Dedifferentiated amniotic fluid mesenchymal stem cell (primary cell): ENCODE measurements around the gene WT1.
"Not testable (repeated sequence)": the region's sequence is repeated elsewhere in the genome, so short reads cannot be mapped to it uniquely, and the experiment has no call there.

Source experiments
- DNase-seq: peaks from one replicate; pipeline ENCODE4 v3.0.0-alpha.2; 2016; ENCODE audit errors: extremely low spot score

WT1 gene

DNA sequence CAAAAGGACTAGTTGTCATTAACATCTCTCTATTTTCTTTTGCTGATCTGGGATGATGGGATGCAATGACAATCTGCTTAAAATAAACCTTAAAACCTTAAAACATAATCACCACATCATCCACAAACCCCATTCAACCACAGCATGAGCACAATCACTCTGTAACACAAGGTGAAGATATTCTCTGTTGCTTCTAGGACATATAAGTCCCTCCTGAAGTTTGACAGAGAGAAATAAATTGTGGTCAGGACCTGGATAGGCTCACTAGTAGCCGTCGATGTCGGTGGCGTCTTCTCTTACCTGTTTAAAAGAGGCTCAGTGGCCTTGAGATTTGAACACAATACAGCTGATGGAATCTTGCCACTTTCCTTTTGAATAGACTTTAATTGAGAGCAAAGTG is 47.9 kb downstream of the WT1 start:
- DNase-seq, result no peak

DNA sequence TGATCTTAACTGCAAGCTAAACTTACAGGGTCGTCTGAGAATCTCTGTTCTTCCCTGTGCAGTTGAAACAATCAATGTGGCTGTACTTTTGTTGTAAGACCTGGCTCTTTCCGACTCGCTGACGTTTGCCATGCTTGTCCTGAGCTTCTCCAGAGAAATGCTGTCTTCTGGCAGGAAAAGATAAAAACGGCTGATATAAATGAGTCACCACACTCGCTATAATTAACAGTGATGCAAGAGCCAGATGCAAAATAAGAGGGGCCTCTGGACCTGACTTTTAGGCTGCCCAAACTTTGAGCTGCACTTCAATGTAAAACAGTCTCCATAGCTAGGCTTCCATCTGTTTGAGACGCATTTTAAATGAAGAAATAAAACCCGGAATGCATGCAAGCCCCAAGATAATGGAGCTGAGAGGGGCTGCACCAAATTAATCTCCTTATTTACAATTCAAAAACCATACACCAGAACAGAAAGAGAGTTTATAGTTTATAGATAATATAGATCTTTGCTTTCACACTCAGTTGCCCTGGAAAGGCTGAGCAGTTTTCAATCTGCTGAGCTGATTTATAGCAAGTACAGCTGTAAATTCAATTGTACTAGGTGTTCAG is 48.5 kb downstream of the WT1 start:
- DNase-seq, result no peak

DNA sequence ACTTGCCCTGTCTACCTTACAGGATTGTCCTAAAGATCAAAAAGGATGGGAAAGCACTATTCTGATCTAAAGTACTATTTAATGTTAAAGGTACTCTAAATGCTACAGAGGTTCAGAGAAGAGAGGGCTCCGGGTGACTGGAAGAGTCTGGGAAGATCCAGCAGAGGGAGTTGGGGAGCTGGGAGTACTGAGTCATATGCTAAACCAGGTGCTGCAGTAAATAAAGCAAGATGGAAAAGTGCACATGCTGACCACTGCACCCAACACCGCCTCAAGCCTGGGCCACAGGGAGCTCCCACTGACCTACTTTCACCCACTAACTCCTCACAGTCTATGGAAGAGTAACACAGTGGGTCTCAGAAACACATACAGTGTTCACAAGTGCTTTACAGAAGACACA is 49.3 kb downstream of the WT1 start:
- no peak for DNase-seq

DNA sequence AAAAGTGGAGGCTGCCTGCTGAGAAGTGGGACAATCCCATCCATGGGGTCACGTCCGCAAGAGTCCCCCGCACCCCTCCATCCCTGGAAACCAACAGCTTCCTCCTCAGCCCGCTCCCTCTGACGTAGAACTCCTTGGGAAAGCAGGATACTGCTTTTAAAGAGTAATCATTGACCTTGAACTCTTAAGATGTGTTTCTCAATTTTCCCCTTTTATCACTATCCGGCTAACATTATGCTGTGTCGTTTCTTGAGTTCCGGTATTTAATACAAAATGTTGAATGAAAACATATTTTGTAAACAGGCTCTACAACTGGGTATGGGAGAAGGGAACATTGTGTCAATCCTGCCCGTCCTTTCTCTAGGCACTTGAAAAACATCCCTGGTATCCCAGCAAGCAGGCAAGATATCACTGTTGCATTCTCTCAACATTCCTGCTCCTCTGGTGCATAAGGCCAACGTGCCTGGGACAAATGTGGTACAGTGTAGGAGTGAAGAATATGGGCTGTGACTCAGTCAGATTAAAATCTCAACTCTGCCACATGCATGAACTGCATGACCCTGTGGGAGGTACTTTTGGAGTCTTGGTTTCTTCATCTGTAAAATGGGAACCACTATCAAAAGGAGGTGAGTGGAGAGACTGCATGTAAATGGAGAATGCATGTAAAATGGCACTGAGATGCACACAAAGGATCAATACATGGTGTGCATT is 52.8 kb downstream of the WT1 start:
- no peak for DNase-seq

DNA sequence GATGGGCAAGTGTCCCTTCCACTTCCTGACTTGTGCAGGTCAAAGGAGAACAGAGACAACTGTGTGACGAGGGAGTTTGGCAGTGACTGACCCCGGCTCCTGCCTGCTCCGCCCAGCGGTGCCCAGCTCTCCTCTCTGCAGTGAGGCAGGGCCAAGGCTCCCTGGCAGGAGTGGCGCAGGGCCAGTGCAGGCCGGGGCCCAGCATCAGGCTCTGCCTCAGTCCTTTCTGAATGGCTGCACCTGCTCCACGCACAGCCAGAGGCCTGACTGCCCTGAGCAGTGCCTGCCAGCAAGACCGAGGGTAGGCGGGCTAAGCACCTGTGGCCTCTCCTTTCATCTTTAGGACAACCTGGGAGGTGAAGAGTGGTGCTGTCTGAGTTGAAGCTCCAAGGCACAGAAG is 54.2 kb downstream of the WT1 start:
- DNase-seq, result no peak

DNA sequence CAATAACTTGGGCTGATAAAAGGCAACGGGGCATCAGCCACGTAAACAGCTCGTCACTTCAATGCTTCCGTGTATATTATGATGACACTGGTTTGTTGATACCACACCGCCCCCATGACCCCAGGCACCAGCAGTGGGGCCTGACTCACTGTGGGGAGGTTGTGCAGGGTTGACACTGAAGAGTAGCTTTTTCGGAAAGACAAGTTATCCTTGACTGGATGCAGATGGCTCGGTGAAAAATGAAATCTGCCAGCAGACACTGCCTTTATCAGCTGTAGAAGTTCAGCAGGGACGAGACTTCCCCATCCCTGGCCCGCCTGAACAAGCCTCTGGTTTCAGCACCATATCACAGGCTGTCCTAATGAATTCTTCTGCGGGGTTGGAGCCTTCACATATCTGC is 55.6 kb downstream of the WT1 start:
- no peak for DNase-seq

DNA sequence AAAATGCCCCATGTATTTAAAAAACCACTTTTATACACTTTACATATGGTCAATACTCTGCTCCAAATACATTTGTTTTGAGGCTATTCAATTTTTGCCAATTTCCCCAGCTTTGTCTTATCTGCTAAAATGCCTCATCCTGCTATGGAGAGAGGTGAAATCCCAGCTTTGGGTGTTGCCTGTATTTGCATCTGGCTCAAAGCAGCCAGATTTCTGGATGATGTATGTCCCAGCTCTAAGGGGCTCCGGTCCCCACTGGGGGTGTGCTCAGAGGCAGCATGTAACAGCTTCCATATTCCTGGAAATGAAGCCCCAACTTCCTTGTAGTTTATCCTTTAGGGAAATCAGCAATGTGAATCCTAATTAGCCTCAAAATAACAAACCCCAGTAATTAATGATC is 59.5 kb downstream of the WT1 start:
- DNase-seq, result no peak

DNA sequence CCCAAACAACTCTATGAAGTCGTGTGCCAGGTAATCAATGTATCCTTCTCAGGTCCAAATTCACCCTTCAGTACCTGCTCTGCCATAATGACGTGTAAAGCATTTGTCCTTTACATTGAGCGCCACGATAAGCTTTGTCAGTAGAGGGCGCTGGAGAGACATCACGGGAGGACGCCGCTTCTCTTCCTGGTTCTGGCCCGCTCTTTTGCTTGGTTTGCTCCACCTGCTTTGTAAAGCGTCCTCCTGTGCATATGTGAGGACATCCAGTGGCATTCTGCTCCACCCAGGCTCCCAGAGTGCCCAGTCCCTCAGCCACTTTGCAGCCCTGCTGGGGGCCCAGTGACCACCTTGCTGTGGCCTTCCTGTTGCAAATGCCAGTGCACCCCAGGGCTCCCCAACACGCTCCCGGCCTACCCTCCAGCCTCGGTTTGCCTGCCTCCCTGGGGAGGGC is 61.1 kb downstream of the WT1 start:
- no peak for DNase-seq

DNA sequence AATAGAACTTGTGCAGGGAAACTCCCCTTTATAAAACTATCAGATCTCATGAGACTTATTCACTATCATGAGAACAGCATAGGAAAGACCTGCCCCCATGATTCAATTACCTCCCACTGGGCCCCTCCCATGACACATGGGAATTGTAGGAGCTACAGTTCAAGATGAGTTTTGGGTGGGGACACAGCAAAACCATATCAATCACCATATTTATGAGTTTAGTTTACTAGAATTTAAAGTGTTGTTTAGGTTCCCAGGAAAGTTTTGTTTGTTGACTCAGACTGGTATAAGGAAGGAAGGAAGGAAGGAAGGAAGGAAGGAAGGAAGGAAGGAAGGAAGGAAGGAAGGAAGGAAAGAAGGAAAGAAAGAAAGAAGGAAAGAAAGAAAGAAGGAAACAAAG is 65.4 kb downstream of the WT1 start:
- DNase-seq, result not testable (repeated sequence)

DNA sequence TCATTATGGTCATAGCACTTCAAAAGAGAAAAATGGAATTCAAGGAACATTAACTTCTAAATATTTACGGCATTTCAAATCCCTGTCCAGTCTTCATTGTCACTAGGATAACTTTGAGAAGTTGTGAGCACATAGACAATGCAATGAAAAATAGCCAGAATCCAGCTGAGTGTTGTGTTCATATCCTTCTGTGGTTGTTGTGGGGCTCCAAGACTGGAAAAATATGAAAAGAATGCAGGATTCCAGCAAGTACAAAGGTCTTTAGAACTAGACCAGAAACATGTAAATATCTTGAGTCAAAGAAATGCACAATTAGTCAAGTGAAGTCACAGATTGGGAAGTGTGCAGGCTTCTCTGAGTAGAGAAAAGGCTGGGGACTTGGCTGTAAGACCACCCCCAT is 68.7 kb downstream of the WT1 start:
- DNase-seq, result no peak

DNA sequence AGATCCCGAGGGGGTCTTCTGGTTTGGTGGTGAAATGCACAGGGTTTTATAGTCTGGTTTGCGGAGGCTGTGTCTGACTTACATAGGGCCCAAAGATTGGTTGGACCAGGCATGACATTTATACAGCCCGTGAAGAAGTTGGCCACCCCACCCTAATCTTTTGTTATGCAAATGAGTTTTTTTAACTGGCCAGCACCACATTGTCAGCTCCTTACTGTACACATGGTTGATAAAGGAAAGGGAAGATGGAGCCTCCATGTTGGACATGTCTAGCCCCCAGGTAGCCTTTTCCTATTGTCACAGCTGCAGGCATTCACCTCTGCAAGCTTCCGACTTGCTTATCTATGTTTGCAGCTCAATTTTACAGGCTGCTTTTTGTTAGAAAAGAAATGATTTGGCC is 70.1 kb downstream of the WT1 start:
- DNase-seq, result no peak

DNA sequence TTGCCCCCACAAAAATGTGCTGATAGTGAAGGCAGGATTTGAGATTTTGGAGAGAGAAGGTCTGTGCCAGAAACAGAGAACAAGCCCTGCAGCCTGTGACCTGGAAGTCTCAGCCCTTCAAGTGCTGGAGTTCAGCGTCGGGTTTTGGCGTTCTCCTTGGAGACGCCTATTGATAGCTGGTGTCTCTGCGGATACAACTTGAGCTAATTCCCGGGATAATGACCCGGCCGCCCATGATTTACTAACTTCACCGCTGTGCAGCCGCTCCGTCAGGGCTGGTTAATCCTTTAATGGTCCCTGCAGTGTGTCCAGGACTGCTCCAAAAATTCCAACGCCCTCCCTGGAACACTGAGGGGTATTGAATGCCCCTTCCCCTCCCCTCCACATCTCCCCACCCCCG is 76.6 kb downstream of the WT1 start:
- DNase-seq, result no peak

DNA sequence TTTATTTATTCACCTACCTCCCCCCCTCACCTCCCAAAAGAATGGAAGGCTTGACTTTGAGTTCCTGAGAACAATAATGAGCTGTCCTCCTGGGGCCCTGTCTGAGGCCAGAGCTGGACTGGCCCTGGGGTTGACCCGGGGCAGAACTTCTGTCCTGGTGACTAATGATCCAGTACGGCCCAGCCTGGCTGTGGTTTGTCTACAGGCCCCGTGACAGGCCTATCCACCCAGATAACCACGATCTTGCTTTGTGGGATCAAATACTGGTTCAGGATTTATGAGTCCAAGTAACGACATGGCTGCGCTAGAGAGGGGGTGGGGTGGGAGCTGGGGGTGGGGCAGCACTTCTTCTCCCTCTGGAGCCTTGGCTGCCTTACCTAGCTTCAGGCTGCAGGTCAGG is 81.5 kb downstream of the WT1 start:
- no peak for DNase-seq

DNA sequence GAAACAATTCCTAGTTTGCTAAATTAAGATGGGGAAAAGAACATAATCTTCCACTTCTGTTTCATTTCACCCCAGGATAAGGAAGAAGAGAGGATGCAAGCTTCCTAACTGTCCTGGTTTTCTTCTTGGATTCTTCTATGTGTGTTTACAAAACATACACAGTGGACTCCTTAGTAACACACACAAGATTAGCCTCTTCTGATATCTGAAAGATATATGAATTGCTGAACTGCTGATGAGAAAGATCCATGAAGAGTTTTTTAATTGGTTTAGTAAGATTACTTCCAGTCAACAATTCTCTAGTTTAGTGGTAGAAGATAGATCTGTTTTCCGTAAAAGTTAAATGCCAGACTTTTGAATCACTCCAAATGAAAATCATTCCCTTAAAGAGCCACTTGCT is 86.8 kb downstream of the WT1 start:
- no peak for DNase-seq

DNA sequence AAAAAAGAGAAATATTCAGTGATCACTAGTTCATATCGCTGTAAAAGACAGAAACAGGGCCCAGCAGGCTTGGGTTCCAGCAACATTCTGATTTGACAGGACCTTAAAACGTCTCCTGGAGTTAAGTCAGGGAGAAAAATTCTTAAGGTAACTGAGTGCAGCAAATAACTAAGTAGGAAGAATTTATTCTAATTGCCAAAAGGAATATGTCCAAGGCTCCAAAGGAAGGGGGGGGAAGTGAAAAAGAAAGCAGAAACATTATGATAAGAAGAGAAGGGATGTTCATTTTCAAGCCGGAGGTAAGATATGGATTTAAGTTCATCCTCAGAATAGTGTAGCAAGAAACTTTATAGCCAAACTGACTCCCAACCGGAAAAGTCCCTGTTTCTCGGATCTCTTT is 90.4 kb downstream of the WT1 start:
- no peak for DNase-seq

DNA sequence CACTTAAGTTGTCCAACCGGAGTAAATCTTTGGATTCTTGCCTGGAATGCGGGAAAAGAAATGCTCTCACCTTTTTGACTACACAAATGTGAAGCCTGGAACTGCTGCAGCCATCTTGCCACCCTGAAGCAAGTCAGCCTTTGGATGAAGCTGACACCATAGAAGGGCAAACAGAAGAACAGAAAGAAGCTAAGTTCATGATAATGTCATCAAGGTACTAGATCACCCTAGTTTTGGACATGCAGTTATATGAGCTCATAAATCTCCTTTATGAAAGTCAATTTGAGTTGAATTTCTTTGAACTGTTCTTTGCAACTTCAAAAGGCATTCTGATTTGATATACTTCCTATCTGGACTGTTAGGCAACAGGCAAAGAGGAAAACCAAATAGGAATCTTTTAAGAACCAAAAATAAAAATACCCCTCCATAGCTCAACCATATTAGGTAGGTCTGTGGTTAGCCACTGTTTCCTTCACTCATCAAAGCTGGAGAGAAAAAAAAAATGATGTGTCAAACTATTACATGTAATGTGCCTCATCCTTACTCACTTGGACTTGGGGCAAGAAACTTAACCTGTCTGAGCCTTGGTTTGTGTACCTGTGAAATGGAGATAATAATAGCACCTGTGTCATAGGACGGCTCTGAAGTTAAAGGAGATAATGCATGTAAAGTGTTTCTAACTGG is 91.9 kb downstream of the WT1 start:
- DNase-seq, result no peak

DNA sequence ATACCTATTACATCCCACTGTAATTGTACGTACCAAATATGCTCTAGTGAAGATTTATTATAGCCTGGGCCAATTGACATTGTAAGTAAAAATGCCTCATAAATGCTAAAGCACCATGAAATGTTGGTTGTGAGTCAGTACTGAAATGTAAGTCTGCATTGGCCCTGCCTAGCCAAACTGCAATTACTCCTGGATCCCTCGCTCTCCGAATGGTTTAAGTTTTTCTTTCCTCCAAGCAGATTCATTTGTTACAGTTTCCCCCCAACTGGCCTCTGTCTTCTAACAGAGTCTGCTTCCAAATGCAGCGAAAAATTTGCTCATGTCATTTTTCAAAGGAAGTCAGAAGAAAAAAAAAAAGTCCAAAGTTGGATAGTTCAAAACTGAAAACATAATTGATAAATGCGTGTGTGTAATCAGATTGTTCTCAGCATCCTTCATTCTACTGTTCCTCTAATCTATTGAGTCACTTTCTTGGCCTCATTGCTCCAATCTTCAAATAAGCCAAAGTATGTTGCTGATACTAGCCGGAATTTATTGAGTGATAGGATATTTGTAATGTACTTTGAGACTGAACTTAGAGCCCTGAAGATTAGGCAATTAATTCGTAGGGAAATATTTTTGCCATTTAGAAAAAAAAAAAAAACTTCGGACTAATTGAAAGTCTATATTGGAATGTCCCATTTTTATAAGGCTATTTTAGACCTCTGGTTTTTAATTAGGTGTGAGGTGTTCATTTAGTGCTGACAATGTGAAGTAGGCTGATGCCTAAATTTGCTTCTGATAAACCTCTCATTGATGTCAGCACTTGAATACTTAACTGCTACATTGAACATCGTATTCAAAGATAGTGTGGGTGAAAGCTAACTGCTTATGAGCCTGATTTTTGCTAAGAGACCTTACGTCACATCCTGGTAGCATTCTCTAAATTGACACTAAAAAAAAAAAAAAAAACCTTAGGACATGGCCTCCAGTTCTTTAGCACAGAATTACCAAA is 93.4 kb downstream of the WT1 start:
- DNase-seq, result no peak

DNA sequence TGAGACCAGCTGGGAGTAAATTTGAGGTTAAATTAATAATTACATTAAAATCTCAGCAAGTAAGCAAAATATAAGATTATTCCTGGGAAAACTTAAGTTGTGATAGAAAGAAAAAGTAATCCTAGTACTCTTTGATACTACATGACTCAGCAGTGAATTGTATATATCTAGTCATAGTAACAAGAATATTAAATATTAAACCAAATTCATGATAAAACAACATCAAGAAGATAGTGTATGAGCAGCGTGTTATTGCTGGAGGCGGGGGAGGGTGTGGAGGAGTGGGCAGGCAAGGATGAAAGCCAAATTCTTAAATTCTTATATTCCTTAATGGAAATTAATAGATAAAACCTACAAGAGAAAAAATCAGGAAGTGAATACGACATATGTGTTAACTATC is 95.2 kb downstream of the WT1 start:
- DNase-seq, result no peak
